ENCODE measurements around the gene AFTPH.

AFTPH gene

DNA sequence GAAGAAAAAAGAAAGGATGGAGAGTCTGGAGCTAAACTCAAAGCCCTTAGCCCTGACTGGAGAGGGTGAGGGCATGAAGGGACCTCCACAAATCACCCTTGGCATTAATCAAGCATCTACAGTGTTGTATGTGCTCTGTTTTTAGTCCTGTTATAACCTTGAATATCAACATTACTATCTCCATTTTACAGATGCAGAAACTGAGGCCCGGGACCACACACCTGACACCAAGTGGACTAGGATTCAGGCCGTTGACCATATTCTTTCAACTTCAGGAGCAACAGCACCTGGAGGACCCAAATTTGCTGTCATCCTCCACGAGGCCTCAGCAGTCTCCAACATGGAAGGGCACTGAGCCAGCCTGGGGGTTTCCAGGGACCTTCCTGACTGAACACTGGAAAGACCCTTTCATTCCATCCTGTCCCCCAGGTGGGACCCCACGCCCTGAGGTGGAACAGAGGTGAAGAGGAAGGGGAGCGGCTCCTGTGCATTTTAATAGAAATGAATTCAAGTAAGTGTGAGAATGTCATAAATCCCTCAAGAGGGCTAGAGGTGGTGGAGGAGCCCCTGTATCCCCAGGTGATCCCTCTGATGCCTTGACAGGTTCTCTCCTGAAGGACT, 88.6 kb downstream of the AFTPH start:
- no peak for DNase-seq (ENCODE audit: low read depth)

GRCh38 chr2:64613276-64613675, 89.1 kb downstream of the AFTPH start:
- DNase-seq (ENCODE audit: low read depth): no peak

DNA sequence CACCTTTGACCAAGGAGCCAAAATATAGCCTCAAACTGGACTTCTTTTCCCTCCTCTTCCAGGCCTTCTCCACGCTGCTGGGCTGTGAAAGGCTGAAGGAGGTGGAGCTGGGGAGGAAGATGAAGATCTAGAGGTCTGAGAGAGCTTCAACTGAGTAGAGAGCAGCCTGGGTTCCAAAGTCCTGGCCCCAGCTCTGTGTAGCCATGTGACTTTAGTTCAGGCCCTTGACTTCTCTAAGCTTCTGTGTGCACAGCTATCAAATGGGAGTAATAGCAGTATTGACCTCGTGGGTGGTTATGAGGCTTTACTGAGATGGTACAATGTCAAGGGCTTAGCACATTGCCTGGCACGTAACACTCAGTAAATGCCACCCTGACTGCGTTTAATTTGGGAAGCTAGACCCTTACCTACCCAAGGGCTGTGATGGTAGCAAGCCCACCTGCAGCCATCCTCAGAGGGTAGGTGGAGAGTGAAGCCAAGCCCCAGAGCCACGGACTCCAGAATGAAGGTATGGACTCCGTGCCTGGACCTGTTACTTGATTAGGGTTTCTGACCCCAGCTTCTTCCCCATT, 91.2 kb downstream of the AFTPH start:
- no peak for DNase-seq (ENCODE audit: low read depth)

GRCh38 chr2:64615844-64616536, 91.9 kb downstream of the AFTPH start:
- DNase-seq (ENCODE audit: low read depth): no peak

DNA sequence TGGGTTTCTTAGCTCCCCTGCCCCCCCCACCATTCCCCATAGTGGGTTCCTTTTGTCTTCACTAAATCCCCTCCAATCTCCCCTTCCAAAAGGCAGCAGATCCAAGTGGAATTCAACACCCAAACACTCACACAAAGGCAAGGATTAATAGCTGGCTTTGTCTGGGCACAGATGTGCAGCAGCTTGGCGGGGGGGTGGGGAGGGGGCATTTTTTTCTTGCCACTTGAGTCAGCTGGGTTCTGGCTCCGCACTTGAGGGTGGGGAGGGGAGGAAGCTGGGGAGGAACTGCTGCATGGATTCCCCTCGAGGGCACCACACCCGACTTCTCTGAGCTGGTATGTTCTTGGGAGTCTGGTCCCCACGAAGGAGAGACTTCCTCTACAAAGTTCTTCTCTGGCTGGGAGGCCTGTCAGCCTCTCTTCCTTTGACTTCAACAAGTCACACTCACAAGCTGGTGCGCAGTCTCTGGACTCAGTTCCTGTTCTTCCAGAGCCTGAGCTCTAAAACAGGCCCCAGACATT, 93.6 kb downstream of the AFTPH start:
- DNase-seq (ENCODE audit: low read depth): no peak

- no peak for DNase-seq (ENCODE audit: low read depth)
Observed at GRCh38 chr2:64620661-64621060, 96.5 kb downstream of the AFTPH start.

DNA sequence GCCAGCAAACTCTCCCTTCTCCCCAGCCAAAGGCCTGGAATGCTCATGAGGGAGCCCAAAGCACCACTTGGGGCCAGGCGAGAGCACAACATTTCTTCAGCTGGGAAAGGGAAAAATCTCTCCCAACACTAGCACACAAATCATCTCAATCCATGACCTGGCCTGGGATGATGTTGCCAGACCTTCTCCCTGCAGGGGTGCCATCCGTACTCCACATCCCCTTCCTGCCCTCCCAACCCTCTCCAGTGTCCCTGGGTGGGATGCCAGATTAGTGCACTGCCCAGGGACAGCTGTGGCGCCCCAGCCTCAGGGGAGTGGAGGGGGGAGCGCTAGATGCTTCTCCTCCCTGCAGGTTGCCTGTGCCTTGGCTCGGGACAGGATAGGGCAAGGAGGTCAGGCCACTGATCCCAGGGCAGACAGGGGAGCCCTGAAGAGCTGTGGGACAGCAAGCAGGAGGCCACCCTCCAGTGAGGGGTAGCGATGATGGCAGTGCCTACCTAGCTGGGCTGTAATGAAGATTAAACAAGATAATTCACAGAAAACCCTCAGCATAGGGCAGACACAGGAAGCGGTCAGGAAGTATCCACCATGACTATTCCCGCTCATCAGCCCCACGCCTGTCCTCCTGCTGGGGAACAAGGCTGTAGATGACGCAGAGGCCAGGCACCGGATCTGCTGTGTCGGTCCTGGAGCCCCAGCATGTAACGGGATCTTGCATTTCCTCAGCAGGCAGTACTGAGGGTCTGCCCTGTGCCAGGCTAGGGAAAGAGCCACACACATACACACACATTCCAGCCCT, 98.5 kb downstream of the AFTPH start:
- no peak for DNase-seq (ENCODE audit: low read depth)

- no peak for DNase-seq (ENCODE audit: low read depth)
Observed at GRCh38 chr2:64623242-64623850, 99.2 kb downstream of the AFTPH start.

DNA sequence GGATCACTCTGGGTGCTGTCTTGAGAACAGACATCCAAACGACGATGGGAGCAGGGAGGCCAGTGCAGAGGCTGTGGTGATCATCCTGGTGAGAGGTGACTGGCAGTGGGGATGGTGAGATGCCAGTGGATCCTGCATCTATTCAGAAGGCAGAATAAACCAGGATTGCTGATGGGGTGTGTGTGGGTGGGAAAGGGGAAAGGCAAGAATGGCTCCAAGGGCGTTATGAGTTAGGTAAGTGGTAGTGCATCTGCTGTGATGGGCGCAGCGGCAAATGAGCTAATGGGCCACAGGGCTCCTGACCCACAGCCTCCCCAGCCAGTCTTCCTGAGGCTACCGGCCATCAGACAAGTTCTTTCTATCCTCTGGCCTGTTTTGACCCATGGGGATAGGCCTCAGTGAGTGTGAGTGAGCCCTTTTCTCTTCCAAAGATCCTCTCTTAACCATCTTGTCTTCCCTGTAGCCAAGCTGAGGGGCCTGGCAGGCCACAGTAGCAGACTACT, 100.0 kb downstream of the AFTPH start:
- no peak for DNase-seq (ENCODE audit: low read depth)

GRCh38 chr2:64624862-64625261, 100.7 kb downstream of the AFTPH start:
- no peak for DNase-seq (ENCODE audit: low read depth)

GRCh38 chr2:64625299-64626145, 101.4 kb downstream of the AFTPH start:
- DNase-seq (ENCODE audit: low read depth): no peak

- DNase-seq (ENCODE audit: low read depth): no peak
Observed at GRCh38 chr2:64626146-64626809, 102.2 kb downstream of the AFTPH start.

DNA sequence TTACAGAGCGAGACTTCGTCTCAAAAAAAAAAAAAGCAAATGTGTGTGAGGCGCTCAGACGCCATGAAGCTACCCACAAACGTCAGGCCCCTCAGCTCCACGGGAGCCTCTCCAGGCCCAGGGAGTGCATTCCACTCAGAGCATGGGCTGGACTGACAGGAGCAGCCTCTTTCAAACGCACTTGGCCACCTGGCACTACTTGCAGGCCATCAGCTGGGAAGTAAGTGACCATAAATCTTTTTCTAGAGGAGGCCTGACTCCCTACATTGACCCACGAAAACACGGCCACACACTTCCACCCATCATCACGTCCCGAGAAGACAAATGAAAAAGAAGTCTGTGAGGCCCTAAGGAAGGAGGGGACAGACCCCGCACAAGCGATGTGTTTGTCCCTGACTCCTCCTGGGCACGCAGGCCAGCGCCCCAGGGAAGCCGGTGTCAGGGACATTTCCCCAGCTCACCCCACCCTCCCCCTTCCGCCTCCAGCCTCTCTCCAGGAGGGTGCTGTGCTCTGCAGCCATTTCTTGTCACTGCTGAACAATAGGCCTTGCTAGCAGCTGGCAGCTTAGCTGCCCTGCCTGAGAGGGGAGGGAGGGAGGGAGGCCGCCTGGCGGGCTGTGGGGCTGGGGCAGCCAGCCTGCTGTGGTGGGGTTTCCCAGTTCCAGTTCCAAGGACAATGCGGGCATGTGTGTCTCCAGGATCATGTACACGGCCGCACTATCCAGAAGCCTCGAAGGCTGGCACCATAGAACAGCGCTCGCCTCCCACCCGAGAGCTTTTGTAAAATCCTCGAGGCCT, 103.0 kb downstream of the AFTPH start:
- DNase-seq (ENCODE audit: low read depth): no peak

DNA sequence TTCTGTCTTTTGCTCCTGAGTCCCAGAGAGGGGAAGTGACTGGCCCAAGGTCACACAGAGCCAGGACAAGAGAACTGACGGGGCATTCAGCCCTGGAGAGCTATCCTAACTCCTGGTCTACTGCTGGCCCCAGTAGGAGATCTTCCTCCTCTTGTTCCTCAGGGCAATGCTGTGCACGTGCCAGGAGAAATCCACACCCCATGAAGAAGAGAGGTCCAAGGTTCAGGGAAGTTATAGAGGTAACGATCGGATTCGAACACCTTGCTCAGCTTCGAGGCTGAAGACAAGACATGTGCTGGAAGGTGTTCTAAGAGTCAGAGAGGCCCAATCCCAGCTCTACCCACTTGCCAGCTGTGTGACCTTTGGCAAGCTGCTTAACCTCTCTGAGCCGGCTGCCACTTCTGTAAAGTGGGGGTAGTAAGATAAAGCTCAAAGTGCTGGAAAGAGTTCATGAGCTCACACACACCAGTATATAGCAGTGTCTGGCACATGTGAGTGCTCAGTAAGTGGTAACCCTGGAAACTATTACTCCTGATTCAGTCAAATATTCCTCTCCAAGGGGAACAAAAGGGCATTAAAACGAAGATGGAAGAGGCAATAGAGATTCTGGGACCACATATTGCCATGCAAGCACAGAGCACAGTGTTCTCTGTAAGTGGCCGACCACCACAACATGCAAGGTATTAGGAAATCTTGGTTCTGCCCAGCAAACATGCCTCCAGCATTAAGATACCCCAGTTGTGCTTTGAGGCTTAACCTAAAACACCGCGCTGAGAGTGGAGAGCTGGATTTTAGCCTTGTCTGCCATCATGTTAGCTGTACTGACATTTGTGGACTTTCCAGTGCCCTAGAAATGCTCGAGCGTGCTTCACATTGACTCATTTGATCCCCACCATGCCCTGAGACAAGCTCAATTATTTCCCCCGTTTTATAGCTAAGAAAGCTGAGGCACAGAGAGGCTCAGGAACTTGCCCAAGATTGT, 104.0 kb downstream of the AFTPH start:
- DNase-seq (ENCODE audit: low read depth): no peak

DNA sequence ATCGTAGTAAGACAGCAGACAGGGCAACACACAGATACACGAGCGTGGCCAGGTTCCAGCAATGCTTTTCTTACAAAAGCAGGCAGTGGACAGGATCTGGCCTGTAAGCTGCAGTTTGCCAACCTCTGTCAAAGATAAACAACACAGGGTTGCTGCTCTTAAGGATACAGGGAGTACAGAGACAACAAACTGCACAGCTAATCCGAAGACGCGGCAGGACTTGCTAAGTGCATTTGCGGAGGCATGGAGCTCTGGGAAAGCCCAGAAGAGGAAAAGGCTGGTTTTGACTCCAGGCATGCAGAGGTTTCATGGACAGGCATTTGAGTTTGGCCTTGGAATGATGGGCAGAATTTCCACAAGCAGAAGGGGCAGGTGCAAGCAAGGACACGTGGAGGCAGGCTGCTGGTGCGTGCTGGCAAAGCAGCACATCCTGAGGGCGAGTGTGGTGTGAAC, 105.2 kb downstream of the AFTPH start:
- no peak for DNase-seq (ENCODE audit: low read depth)

DNA sequence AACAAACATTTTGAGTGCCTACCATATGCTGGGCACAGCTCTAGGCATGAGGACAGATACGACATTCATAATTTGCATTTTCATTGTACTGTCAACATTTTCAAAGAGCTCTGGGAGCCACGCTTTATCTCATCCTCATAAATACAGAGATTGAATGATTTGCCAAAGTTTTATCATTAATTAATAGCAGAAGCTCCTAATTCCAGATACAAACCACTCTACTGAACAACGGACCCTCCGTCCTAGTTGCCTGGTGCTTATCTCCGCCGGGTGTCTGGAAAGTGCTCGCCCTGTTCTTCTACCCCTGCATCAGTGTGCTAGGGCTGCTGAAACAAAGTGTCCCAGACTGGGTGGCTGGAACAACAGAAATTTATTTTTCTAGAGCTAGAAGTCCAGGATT, 105.7 kb downstream of the AFTPH start:
- DNase-seq (ENCODE audit: low read depth): no peak

GRCh38 chr2:64630752-64631151, 106.6 kb downstream of the AFTPH start:
- no peak for DNase-seq (ENCODE audit: low read depth)

DNA sequence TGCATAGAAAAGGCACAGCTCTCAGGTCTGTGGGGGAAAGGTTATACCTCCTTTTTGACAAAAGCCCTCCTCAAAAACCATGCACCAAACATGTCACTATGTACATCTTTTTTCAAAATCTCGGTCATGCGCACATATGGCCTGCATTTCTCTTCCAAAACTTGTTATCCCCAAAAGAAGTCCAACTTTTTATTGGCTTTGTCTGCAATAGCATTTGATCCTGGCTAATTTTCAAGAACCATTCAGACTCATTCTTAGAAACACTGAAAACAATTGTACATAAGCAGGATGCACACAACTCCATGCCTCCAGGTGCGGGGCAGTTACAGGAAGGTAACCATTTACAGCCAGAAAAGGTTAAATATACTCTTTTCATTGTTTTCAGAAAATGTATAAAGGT, 107.6 kb downstream of the AFTPH start:
- no peak for DNase-seq (ENCODE audit: low read depth)
